DMS153 treated with DMSO at 0.1 percent for 48 hours (cell line): Measurements from ENCODE around the gene LIMCH1.

Experiments
- DNase-seq: peaks from one replicate; lab custom pipeline; 2025; ENCODE audit not compliant: unreplicated experiment; lab: John Stamatoyannopoulos, UW

Gene LIMCH1

DNA sequence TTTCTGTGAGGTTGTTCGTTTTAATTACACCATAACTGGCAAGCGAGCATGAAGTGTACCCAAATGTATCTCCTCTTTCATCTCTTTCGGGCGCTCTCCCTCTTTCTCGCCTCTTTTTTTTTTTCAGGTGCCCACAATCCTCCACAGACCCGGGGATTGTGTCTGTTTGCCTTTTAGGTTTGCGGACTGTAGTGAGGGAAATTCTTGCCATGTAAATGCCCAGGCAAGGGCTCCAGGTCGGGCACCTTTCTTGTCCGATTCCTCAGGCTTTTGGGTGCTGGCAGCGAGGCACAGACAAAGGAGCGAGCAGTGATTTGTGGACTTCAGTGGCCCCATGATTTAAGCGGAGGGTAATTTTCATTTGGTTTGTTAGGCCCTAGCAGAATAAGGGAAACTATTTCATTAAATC is 211.7 kb downstream of the LIMCH1 start:
- no peak for DNase-seq
